ENCODE results near the gene YIPF3.

- TF ChIP-seq REST (IDR thresholded peaks at IDR 0.05; ENCODE audit: insufficient read depth in 1 of 2, low read depth in 2 of 2, low read length in 1 of 2), result no peak
- TF ChIP-seq CTCF (IDR thresholded peaks at IDR 0.05), result no peak
These were observed 6.0 kb upstream of the YIPF3 start for GRCh38 chr6:43522547-43523261.
